ENCODE measurements around the gene MFSD8.
"Not testable (repeated sequence)": the region's sequence is repeated elsewhere in the genome, so short reads cannot be mapped to it uniquely, and the experiment has no call there.

The MFSD8 gene

GRCh38 chr4:127930175-127930574 is 34.8 kb downstream of the MFSD8 start:
- H3K9ac ChIP-seq (ENCODE audit: low read depth, low read length) = no peak overlapping the region
- H3K4me3 ChIP-seq (ENCODE audit: low read length) = no peak overlapping the region
- no peak overlapping the region for H3K27ac ChIP-seq (ENCODE audit: low read length)
- no peaks in the 10 kb centered on the region; the same call in 1 of the 2 replicates for H3K36me3 ChIP-seq (ENCODE audit: insufficient read depth, low read depth, low read length)
- no peaks in the 10 kb centered on the region for H3K9me3 ChIP-seq (ENCODE audit: insufficient read depth, low read depth, low read length)
- no peaks in the 10 kb centered on the region for H3K4me1 ChIP-seq (ENCODE audit: insufficient read depth, low read length)
- H3K27me3 ChIP-seq (ENCODE audit: insufficient read depth, low read length) = no peaks in the 10 kb centered on the region

DNA sequence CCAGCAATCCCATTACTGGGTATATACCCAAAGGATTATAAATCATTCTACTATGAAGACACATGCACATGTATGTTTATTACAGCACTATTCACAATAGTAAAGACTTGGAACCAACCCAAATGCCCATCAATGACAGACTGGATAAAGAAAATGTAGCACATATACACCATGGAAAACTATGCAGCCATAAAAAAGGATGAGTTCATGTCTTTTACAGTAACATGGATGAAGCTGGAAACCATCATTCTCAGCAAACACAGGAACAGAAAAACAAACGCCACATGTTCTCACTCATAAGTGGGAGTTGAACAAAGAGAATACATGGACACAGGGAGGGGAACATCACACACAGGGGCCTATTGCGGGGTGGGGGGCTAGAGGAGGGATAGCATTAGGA is 39.3 kb downstream of the MFSD8 start:
- H3K4me3 ChIP-seq (ENCODE audit: low read length); H3K36me3 ChIP-seq (ENCODE audit: insufficient read depth, low read depth, low read length); H3K27ac ChIP-seq (ENCODE audit: low read length); H3K9ac ChIP-seq (ENCODE audit: low read depth, low read length); H3K4me1 ChIP-seq (ENCODE audit: insufficient read depth, low read length); H3K27me3 ChIP-seq (ENCODE audit: insufficient read depth, low read length); H3K9me3 ChIP-seq (ENCODE audit: insufficient read depth, low read depth, low read length): not testable (repeated sequence)

DNA sequence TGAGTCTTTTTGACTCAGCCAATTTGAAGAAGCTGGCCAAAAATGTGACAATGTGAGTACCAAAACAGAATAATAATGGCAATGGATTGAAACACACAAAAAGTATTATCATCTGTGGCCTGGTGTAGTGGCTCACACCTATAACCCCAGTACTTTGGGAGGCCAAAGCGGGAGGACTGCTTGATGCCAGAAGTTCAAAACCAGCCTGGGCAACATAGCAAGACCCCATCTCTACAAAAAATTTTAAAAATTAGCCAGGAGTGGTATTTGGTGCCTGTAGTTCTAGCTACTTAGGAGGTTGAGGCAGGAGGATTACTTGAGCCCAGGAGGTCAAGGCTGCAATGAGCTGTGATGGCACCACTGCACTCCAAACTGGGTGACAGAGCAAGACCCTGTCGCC is 42.7 kb downstream of the MFSD8 start:
- H3K4me3 ChIP-seq (ENCODE audit: low read length) = no peak overlapping the region
- H3K4me1 ChIP-seq (ENCODE audit: insufficient read depth, low read length) = no peaks in the 10 kb centered on the region
- no peaks in the 10 kb centered on the region for H3K27me3 ChIP-seq (ENCODE audit: insufficient read depth, low read length)
- H3K36me3 ChIP-seq (ENCODE audit: insufficient read depth, low read depth, low read length) = peaks cover 34% of the 10 kb centered on the region
- H3K27ac ChIP-seq (ENCODE audit: low read length) = no peak overlapping the region
- H3K9ac ChIP-seq (ENCODE audit: low read depth, low read length) = no peak overlapping the region
- H3K9me3 ChIP-seq (ENCODE audit: insufficient read depth, low read depth, low read length) = no peaks in the 10 kb centered on the region

- Histone ChIP-seq H3K4me1 (ENCODE audit: insufficient read depth, low read length) (no peaks in the 10 kb centered on the region), H3K27ac (ENCODE audit: low read length) (no peak overlapping the region), H3K36me3 (ENCODE audit: insufficient read depth, low read depth, low read length) (peaks cover 34% of the 10 kb centered on the region), H3K9ac (ENCODE audit: low read depth, low read length) (no peak overlapping the region), H3K9me3 (ENCODE audit: insufficient read depth, low read depth, low read length) (no peaks in the 10 kb centered on the region), H3K4me3 (ENCODE audit: low read length) (no peak overlapping the region), H3K27me3 (ENCODE audit: insufficient read depth, low read length) (no peaks in the 10 kb centered on the region)
Measured at GRCh38 chr4:127920521-127920920, 44.5 kb downstream of the MFSD8 start.

GRCh38 chr4:127917151-127917550 is 47.8 kb downstream of the MFSD8 start:
- Histone ChIP-seq H3K36me3 (ENCODE audit: insufficient read depth, low read depth, low read length) (peaks cover 34% of the 10 kb centered on the region), H3K27me3 (ENCODE audit: insufficient read depth, low read length) (no peaks in the 10 kb centered on the region), H3K9me3 (ENCODE audit: insufficient read depth, low read depth, low read length) (no peaks in the 10 kb centered on the region), H3K4me3 (ENCODE audit: low read length) (no peak overlapping the region), H3K4me1 (ENCODE audit: insufficient read depth, low read length) (no peaks in the 10 kb centered on the region), H3K9ac (ENCODE audit: low read depth, low read length) (no peak overlapping the region), H3K27ac (ENCODE audit: low read length) (no peak overlapping the region)

GRCh38 chr4:127916512-127916911 is 48.5 kb downstream of the MFSD8 start:
- no peak overlapping the region for H3K27ac ChIP-seq (ENCODE audit: low read length)
- H3K9me3 ChIP-seq (ENCODE audit: insufficient read depth, low read depth, low read length) = no peaks in the 10 kb centered on the region
- H3K4me1 ChIP-seq (ENCODE audit: insufficient read depth, low read length) = no peaks in the 10 kb centered on the region
- no peak overlapping the region for H3K9ac ChIP-seq (ENCODE audit: low read depth, low read length)
- peaks cover 32% of the 10 kb centered on the region for H3K36me3 ChIP-seq (ENCODE audit: insufficient read depth, low read depth, low read length)
- no peak overlapping the region for H3K4me3 ChIP-seq (ENCODE audit: low read length)
- H3K27me3 ChIP-seq (ENCODE audit: insufficient read depth, low read length) = no peaks in the 10 kb centered on the region

GRCh38 chr4:127905029-127905428 is 59.9 kb downstream of the MFSD8 start:
- no peaks in the 10 kb centered on the region for H3K36me3 ChIP-seq (ENCODE audit: insufficient read depth, low read depth, low read length)
- H3K9me3 ChIP-seq (ENCODE audit: insufficient read depth, low read depth, low read length) = no peaks in the 10 kb centered on the region
- no peaks in the 10 kb centered on the region for H3K27me3 ChIP-seq (ENCODE audit: insufficient read depth, low read length)
- H3K4me1 ChIP-seq (ENCODE audit: insufficient read depth, low read length) = no peaks in the 10 kb centered on the region
- no peak overlapping the region for H3K9ac ChIP-seq (ENCODE audit: low read depth, low read length)
- H3K4me3 ChIP-seq (ENCODE audit: low read length) = no peak overlapping the region
- no peak overlapping the region for H3K27ac ChIP-seq (ENCODE audit: low read length)

DNA sequence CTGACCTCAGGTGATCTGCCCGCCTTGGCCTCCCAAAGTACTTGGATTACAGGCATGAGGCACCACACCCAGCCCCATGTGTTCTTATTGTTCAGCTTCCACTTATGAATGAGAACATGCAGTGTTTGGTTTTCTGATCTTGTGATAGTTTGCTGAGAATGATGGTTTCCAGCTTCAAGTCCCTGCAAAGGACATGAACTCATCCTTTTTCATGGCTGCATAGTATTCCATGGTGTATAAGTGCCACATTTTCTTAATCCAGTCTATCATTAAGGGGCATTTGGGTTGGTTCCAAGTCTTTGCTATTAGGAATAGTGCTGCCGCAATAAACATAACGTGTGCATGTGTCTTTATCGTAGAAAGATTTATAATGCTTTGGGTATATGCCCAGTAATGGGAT is 65.3 kb downstream of the MFSD8 start:
- peaks cover 36% of the 10 kb centered on the region for H3K36me3 ChIP-seq (ENCODE audit: insufficient read depth, low read depth, low read length)
- not testable (repeated sequence) for H3K4me3 ChIP-seq (ENCODE audit: low read length); H3K27me3 ChIP-seq (ENCODE audit: insufficient read depth, low read length); H3K4me1 ChIP-seq (ENCODE audit: insufficient read depth, low read length); H3K27ac ChIP-seq (ENCODE audit: low read length); H3K9me3 ChIP-seq (ENCODE audit: insufficient read depth, low read depth, low read length); H3K9ac ChIP-seq (ENCODE audit: low read depth, low read length)

GRCh38 chr4:127896528-127896927 is 68.4 kb downstream of the MFSD8 start:
- Histone ChIP-seq H3K36me3 (ENCODE audit: insufficient read depth, low read depth, low read length) (peaks cover 67% of the 10 kb centered on the region), H3K9me3 (ENCODE audit: insufficient read depth, low read depth, low read length) (no peaks in the 10 kb centered on the region)

GRCh38 chr4:127896069-127896468 is 68.9 kb downstream of the MFSD8 start:
- Histone ChIP-seq H3K9me3 (ENCODE audit: insufficient read depth, low read depth, low read length) (no peaks in the 10 kb centered on the region), H3K4me3 (ENCODE audit: low read length) (no peak overlapping the region), H3K27ac (ENCODE audit: low read length) (no peak overlapping the region), H3K36me3 (ENCODE audit: insufficient read depth, low read depth, low read length) (peaks cover 72% of the 10 kb centered on the region), H3K9ac (ENCODE audit: low read depth, low read length) (no peak overlapping the region), H3K4me1 (ENCODE audit: insufficient read depth, low read length) (no peaks in the 10 kb centered on the region), H3K27me3 (ENCODE audit: insufficient read depth, low read length) (no peaks in the 10 kb centered on the region)

More at GRCh38 chr4:127896528-127896927, 68.4 kb downstream of the MFSD8 start:
- H3K4me3 ChIP-seq (ENCODE audit: low read length) = no peak overlapping the region
- no peaks in the 10 kb centered on the region for H3K27me3 ChIP-seq (ENCODE audit: insufficient read depth, low read length)
- H3K27ac ChIP-seq (ENCODE audit: low read length) = no peak overlapping the region
- no peak overlapping the region for H3K9ac ChIP-seq (ENCODE audit: low read depth, low read length)
- no peaks in the 10 kb centered on the region for H3K4me1 ChIP-seq (ENCODE audit: insufficient read depth, low read length)

GRCh38 chr4:127889903-127890302 is 75.1 kb downstream of the MFSD8 start:
- Histone ChIP-seq H3K4me3 (ENCODE audit: low read length) (no peak overlapping the region), H3K36me3 (ENCODE audit: insufficient read depth, low read depth, low read length) (peaks cover 99% of the 10 kb centered on the region), H3K27me3 (ENCODE audit: insufficient read depth, low read length) (no peaks in the 10 kb centered on the region), H3K27ac (ENCODE audit: low read length) (no peak overlapping the region), H3K4me1 (ENCODE audit: insufficient read depth, low read length) (no peaks in the 10 kb centered on the region), H3K9me3 (ENCODE audit: insufficient read depth, low read depth, low read length) (no peaks in the 10 kb centered on the region), H3K9ac (ENCODE audit: low read depth, low read length) (no peak overlapping the region)

- no peaks in the 10 kb centered on the region for H3K4me1 ChIP-seq (ENCODE audit: insufficient read depth, low read length)
- no peak overlapping the region for H3K4me3 ChIP-seq (ENCODE audit: low read length)
- H3K9ac ChIP-seq (ENCODE audit: low read depth, low read length) = no peak overlapping the region
- H3K27me3 ChIP-seq (ENCODE audit: insufficient read depth, low read length) = no peaks in the 10 kb centered on the region
- H3K9me3 ChIP-seq (ENCODE audit: insufficient read depth, low read depth, low read length) = no peaks in the 10 kb centered on the region
- H3K27ac ChIP-seq (ENCODE audit: low read length) = no peak overlapping the region
- peaks cover 99% of the 10 kb centered on the region for H3K36me3 ChIP-seq (ENCODE audit: insufficient read depth, low read depth, low read length)
Measured at GRCh38 chr4:127888559-127888958, 76.4 kb downstream of the MFSD8 start.

GRCh38 chr4:127881563-127881864 is 83.5 kb downstream of the MFSD8 start:
- Histone ChIP-seq H3K4me3 (ENCODE audit: low read length) (peak overlapping the region; percentile 99), H3K36me3 (ENCODE audit: insufficient read depth, low read depth, low read length) (peaks cover 47% of the 10 kb centered on the region), H3K27me3 (ENCODE audit: insufficient read depth, low read length) (no peaks in the 10 kb centered on the region), H3K9ac (ENCODE audit: low read depth, low read length) (peak overlapping the region; percentile 100), H3K4me1 (ENCODE audit: insufficient read depth, low read length) (no peaks in the 10 kb centered on the region), H3K27ac (ENCODE audit: low read length) (peak overlapping the region; percentile 99), H3K9me3 (ENCODE audit: insufficient read depth, low read depth, low read length) (no peaks in the 10 kb centered on the region)

Data from iPS-20b (cell line).